GM12878 (cell line): Measurements from ENCODE around the gene LIMS1. TPM values are rescaled to one million over a fixed set of nuclear protein-coding genes. Genes with fewer than 3 reads are reported as not detected.
A peak's percentile ranks its signal among the peaks of the same experiment; 100 is the strongest.

ENCODE experiments used
- CBX3 ChIP-seq: fragments of 200-600 bp; sonication (generic); IDR thresholded peaks from 2 replicates; pipeline ENCODE4 v1.6.1; 2016; ENCODE audit warnings: low read depth, borderline replicate concordance
- CEBPB ChIP-seq, 2 experiments: fragments of 150-350 bp in 1 of 2; IDR thresholded peaks; 2 replicates each; pipeline ENCODE4 v1.6.1; 2012 to 2014; ENCODE audit warnings: low read depth in 2 of 2, low read length in 2 of 2, borderline replicate concordance in 1 of 2, inconsistent platforms in 1 of 2
- CHD1 ChIP-seq: IDR thresholded peaks from 2 replicates; pipeline ENCODE4 v1.6.1; 2012; ENCODE audit warnings: low read depth, low read length, improper control_type of control experiment
- CHD4 ChIP-seq: fragments of 200-600 bp; sonication (generic); IDR thresholded peaks from 2 replicates; pipeline ENCODE4 v1.6.1; 2016; ENCODE audit warnings: mild to moderate bottlenecking
- EP300 ChIP-seq, 2 experiments: fragments of 150-350 bp in 1 of 2; IDR thresholded peaks; 2 replicates each; pipeline ENCODE4 v1.6.1; 2011 to 2012; ENCODE audit warnings: low read depth in 2 of 2, low read length in 2 of 2, borderline replicate concordance in 1 of 2, improper control_type of control experiment in 1 of 2, inconsistent platforms in 1 of 2; ENCODE audit not compliant: control insufficient read depth in 1 of 2
- FOS ChIP-seq: IDR thresholded peaks from 3 replicates; pipeline ENCODE4 v1.6.1; 2011; ENCODE audit warnings: borderline replicate concordance; ENCODE audit not compliant: insufficient read length; ENCODE audit errors: extremely low read depth
- HDAC2 ChIP-seq: fragments of 200-600 bp; sonication (generic); IDR thresholded peaks from 2 replicates; pipeline ENCODE4 v1.6.1; 2017
- MEF2B ChIP-seq: fragments of 450-650 bp; IDR thresholded peaks from 2 replicates; pipeline ENCODE4 v1.6.1; 2018; ENCODE audit warnings: mild to moderate bottlenecking, moderate library complexity; ENCODE audit not compliant: partially characterized antibody, poor library complexity, severe bottlenecking
- MTA2 ChIP-seq: fragments of 450-650 bp; IDR thresholded peaks from 2 replicates; pipeline ENCODE4 v1.6.1; 2016; ENCODE audit warnings: low read depth, mild to moderate bottlenecking, moderate library complexity
- NRF1 ChIP-seq: conservative IDR thresholded peaks from 2 replicates; pipeline ENCODE4 v1.6.1; 2011; ENCODE audit warnings: mild to moderate bottlenecking, low read depth, low read length, improper control_type of control experiment
- RBBP5 ChIP-seq: fragments of 200-600 bp; sonication (generic); conservative IDR thresholded peaks from 2 replicates; pipeline ENCODE4 v1.6.1; 2016
- SMAD5 ChIP-seq: IDR thresholded peaks from 2 replicates; pipeline ENCODE4 v1.6.1; 2016; ENCODE audit warnings: antibody characterized with exemption, low read depth
- TAF1 ChIP-seq: IDR thresholded peaks from 2 replicates; pipeline ENCODE4 v1.6.1; 2011; ENCODE audit warnings: mild to moderate bottlenecking, low read depth, low read length, borderline replicate concordance
- ZNF274 ChIP-seq: IDR thresholded peaks from one replicate; pipeline ENCODE4 v1.8.0; 2011; ENCODE audit not compliant: insufficient read length, insufficient read depth
- polyA plus RNA-seq, 11 experiments: library from polyadenylated mRNA; depleted of rRNA in 4 of 11; unstranded in 6 of 11; stranded (reverse) in 5 of 11; fragments of >200 nt; fragmentation: Nextera tagmentation in 4 of 11; fragmentation: Illumina TruSeq in 1 of 11; extraction: Ambion mirVana in 4 of 11; extraction: Trizol in 1 of 11; gene quantifications; 1 replicate in 1 of 11; 2 replicates in 10 of 11; pipeline versions ENCODE4 v1.2.1 to v1.2.3, GENCODE V29; 2011 to 2016; ENCODE audit warnings: inconsistent platforms in 2 of 11, missing spikeins in 2 of 11, low read depth in 1 of 11
- total RNA-seq, 4 experiments: library from RNA; depleted of rRNA in 3 of 4; stranded (reverse); fragments of >200 nt in 3 of 4; fragmentation: Illumina TruSeq in 1 of 4; extraction: Trizol in 1 of 4; gene quantifications; 2 replicates each; pipeline versions ENCODE4 v1.2.1 to v1.2.3, GENCODE V29; 2013 to 2021
- TF ChIP-seq, protein P1 (sequence below): fragments of 450-650 bp; IDR thresholded peaks from 2 replicates; pipeline ENCODE4 v1.6.1; 2014; ENCODE audit warnings: mild to moderate bottlenecking
- TF ChIP-seq, protein P2 (sequence below): fragments of 450-650 bp; IDR thresholded peaks from 2 replicates; pipeline ENCODE4 v1.6.1; 2016; ENCODE audit warnings: mild to moderate bottlenecking, moderate library complexity, borderline replicate concordance
- TF ChIP-seq, protein P3 (sequence below): fragments of 450-650 bp; IDR thresholded peaks from 2 replicates; pipeline ENCODE4 v1.6.1; 2017; ENCODE audit warnings: mild to moderate bottlenecking, moderate library complexity
- TF ChIP-seq, protein P4 (sequence below): fragments of 450-650 bp; IDR thresholded peaks from 2 replicates; pipeline ENCODE4 v1.6.1; 2017; ENCODE audit warnings: mild to moderate bottlenecking
- TF ChIP-seq, protein P5 (sequence below): IDR thresholded peaks from 2 replicates; pipeline ENCODE4 v1.6.1; 2012; ENCODE audit warnings: low read depth, low read length, improper control_type of control experiment

LIMS1 gene
- total and polyA plus RNA-seq, 10 of the 15 experiments (the other 5 are each of a cell fraction or from before 2014, with no cell fraction given): 15.7 to 98.1 (median 43.9) TPM

DNA sequence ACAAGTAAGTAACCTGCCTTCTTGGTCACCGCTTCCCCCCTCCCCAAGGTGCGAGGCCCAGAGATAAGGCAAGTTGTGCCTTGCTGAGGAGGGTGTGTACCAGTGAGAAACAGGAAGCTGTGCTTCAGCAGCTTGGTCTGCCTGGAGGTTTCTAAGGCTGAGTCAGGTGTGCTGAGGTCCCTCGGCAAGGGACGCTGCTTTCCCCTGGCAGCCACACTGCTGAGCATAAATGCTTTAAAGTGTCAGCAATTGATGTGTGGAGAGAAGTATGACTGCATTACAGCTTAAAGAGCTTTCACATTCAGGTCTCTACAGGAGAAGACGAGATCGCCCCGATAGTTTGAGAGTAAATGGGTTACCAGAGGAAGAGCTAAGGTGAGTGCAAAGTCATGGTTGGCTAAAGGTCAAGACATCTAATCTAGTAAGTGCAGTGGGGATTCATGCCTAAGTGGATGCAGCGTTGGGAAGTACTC lies 86.9 kb downstream of the LIMS1 start (continued):
- TF ChIP-seq, protein P1, sequence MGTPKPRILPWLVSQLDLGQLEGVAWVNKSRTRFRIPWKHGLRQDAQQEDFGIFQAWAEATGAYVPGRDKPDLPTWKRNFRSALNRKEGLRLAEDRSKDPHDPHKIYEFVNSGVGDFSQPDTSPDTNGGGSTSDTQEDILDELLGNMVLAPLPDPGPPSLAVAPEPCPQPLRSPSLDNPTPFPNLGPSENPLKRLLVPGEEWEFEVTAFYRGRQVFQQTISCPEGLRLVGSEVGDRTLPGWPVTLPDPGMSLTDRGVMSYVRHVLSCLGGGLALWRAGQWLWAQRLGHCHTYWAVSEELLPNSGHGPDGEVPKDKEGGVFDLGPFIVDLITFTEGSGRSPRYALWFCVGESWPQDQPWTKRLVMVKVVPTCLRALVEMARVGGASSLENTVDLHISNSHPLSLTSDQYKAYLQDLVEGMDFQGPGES: no peak
- TF ChIP-seq, protein P2, sequence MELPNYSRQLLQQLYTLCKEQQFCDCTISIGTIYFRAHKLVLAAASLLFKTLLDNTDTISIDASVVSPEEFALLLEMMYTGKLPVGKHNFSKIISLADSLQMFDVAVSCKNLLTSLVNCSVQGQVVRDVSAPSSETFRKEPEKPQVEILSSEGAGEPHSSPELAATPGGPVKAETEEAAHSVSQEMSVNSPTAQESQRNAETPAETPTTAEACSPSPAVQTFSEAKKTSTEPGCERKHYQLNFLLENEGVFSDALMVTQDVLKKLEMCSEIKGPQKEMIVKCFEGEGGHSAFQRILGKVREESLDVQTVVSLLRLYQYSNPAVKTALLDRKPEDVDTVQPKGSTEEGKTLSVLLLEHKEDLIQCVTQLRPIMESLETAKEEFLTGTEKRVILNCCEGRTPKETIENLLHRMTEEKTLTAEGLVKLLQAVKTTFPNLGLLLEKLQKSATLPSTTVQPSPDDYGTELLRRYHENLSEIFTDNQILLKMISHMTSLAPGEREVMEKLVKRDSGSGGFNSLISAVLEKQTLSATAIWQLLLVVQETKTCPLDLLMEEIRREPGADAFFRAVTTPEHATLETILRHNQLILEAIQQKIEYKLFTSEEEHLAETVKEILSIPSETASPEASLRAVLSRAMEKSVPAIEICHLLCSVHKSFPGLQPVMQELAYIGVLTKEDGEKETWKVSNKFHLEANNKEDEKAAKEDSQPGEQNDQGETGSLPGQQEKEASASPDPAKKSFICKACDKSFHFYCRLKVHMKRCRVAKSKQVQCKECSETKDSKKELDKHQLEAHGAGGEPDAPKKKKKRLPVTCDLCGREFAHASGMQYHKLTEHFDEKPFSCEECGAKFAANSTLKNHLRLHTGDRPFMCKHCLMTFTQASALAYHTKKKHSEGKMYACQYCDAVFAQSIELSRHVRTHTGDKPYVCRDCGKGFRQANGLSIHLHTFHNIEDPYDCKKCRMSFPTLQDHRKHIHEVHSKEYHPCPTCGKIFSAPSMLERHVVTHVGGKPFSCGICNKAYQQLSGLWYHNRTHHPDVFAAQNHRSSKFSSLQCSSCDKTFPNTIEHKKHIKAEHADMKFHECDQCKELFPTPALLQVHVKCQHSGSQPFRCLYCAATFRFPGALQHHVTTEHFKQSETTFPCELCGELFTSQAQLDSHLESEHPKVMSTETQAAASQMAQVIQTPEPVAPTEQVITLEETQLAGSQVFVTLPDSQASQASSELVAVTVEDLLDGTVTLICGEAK: peak; percentile 21; the same call in 1 of the 2 replicates
- TF ChIP-seq MEF2B: peak; percentile 57
- no peak for TF ChIP-seq TAF1
- TF ChIP-seq CHD1: no peak
- TF ChIP-seq, protein P3, sequence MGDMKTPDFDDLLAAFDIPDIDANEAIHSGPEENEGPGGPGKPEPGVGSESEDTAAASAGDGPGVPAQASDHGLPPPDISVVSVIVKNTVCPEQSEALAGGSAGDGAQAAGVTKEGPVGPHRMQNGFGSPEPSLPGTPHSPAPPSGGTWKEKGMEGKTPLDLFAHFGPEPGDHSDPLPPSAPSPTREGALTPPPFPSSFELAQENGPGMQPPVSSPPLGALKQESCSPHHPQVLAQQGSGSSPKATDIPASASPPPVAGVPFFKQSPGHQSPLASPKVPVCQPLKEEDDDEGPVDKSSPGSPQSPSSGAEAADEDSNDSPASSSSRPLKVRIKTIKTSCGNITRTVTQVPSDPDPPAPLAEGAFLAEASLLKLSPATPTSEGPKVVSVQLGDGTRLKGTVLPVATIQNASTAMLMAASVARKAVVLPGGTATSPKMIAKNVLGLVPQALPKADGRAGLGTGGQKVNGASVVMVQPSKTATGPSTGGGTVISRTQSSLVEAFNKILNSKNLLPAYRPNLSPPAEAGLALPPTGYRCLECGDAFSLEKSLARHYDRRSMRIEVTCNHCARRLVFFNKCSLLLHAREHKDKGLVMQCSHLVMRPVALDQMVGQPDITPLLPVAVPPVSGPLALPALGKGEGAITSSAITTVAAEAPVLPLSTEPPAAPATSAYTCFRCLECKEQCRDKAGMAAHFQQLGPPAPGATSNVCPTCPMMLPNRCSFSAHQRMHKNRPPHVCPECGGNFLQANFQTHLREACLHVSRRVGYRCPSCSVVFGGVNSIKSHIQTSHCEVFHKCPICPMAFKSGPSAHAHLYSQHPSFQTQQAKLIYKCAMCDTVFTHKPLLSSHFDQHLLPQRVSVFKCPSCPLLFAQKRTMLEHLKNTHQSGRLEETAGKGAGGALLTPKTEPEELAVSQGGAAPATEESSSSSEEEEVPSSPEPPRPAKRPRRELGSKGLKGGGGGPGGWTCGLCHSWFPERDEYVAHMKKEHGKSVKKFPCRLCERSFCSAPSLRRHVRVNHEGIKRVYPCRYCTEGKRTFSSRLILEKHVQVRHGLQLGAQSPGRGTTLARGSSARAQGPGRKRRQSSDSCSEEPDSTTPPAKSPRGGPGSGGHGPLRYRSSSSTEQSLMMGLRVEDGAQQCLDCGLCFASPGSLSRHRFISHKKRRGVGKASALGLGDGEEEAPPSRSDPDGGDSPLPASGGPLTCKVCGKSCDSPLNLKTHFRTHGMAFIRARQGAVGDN: peak; percentile 91
- peak in 1 of 2 experiments; percentile 38; a peak in 1 of 4 replicates for TF ChIP-seq EP300 (IDR thresholded peaks at IDR 0.05; ENCODE audit: borderline replicate concordance in 1 of 2, control insufficient read depth in 1 of 2, low read depth in 2 of 2, low read length in 2 of 2)
- no peak for TF ChIP-seq HDAC2
- TF ChIP-seq CEBPB (IDR thresholded peaks at IDR 0.05; ENCODE audit: borderline replicate concordance in 1 of 2, low read depth in 2 of 2, low read length in 2 of 2): no peak
- no peak for TF ChIP-seq CBX3
- no peak for TF ChIP-seq FOS
- TF ChIP-seq, protein P4, sequence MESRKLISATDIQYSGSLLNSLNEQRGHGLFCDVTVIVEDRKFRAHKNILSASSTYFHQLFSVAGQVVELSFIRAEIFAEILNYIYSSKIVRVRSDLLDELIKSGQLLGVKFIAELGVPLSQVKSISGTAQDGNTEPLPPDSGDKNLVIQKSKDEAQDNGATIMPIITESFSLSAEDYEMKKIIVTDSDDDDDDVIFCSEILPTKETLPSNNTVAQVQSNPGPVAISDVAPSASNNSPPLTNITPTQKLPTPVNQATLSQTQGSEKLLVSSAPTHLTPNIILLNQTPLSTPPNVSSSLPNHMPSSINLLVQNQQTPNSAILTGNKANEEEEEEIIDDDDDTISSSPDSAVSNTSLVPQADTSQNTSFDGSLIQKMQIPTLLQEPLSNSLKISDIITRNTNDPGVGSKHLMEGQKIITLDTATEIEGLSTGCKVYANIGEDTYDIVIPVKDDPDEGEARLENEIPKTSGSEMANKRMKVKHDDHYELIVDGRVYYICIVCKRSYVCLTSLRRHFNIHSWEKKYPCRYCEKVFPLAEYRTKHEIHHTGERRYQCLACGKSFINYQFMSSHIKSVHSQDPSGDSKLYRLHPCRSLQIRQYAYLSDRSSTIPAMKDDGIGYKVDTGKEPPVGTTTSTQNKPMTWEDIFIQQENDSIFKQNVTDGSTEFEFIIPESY: no peak
- TF ChIP-seq ZNF274: no peak
- peak; percentile 43; the same call in 1 of the 2 replicates for TF ChIP-seq MTA2
- TF ChIP-seq SMAD5: no peak
- TF ChIP-seq, protein P5, sequence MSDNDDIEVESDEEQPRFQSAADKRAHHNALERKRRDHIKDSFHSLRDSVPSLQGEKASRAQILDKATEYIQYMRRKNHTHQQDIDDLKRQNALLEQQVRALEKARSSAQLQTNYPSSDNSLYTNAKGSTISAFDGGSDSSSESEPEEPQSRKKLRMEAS: peak; percentile 61; the same call in 1 of the 2 replicates
- TF ChIP-seq NRF1: no peak
- TF ChIP-seq CHD4: no peak
- no peak for TF ChIP-seq RBBP5
